Kidney (tissue), 14 donors: ENCODE measurements around the gene TCIRG1. TPM values are rescaled to one million over a fixed set of nuclear protein-coding genes. Genes with fewer than 3 reads are reported as not detected.

Experiments
- DNase-seq, 5 donors: peaks; one replicate each; pipeline ENCODE4 v3.0.0-alpha.2; 2013 to 2020
- FAIRE-seq: peaks from 2 replicates; lab custom pipeline; 2012; peaks lifted over from hg19 to GRCh38; lab: Jason Lieb, UNC
- H3K27ac ChIP-seq, 2 donors: one replicate each; pipeline ENCODE4 v1.7.0; 2013; ENCODE audit warnings: low read depth in 2 of 2, low read length in 2 of 2, inconsistent platforms in 1 of 2
- H3K27me3 ChIP-seq: one replicate; pipeline ENCODE4 v1.7.1; 2013; ENCODE audit warnings: low read length, inconsistent platforms; ENCODE audit not compliant: control insufficient read depth, insufficient read depth
- H3K36me3 ChIP-seq, 3 donors: one replicate each; pipeline versions ENCODE4 v1.7.0 to v1.7.1; 2013; ENCODE audit warnings: low read length in 3 of 3, control low read depth in 1 of 3, inconsistent platforms in 1 of 3; ENCODE audit not compliant: insufficient read depth in 3 of 3, control insufficient read depth in 2 of 3
- H3K4me1 ChIP-seq, 3 donors: one replicate each; pipeline versions ENCODE4 v1.7.0 to v1.7.1; 2013; ENCODE audit warnings: low read length in 3 of 3, inconsistent platforms in 1 of 3, low read depth in 1 of 3; ENCODE audit not compliant: control insufficient read depth in 2 of 3, insufficient read depth in 2 of 3
- H3K4me3 ChIP-seq, 3 donors: one replicate each; pipeline versions ENCODE4 v1.7.0 to v1.8.1; 2013; ENCODE audit warnings: low read length in 3 of 3, control low read depth in 1 of 3, inconsistent platforms in 1 of 3
- H3K9ac ChIP-seq, 3 donors: one replicate each; pipeline versions ENCODE4 v1.7.0 to v1.7.1; 2013; ENCODE audit warnings: low read length in 3 of 3, control low read depth in 1 of 3, inconsistent platforms in 1 of 3
- H3K9me3 ChIP-seq, 3 donors: one replicate each; pipeline versions ENCODE4 v1.7.0 to v1.7.1; 2013; ENCODE audit warnings: low read length in 3 of 3, control low read depth in 1 of 3, inconsistent platforms in 1 of 3; ENCODE audit not compliant: control insufficient read depth in 2 of 3, insufficient read depth in 1 of 3
- CTCF ChIP-seq: IDR thresholded peaks from 3 replicates; pipeline ENCODE4 v1.5.1; 2012; ENCODE audit warnings: mild to moderate bottlenecking, moderate library complexity, borderline replicate concordance; ENCODE audit not compliant: insufficient read depth; ENCODE audit errors: extremely low read depth
- intact Hi-C: fragments of 100-400 bp; cut with DNase I; formaldehyde crosslinking; loops from one replicate; pipeline ENCODE4 v1.11.1; 2022
- polyA plus RNA-seq: library from polyadenylated mRNA; stranded (reverse); fragments of 350-450 nt; fragmentation: Illumina TruSeq; extraction: RNeasy Lipid Tissue Mini Kit (QIAGEN cat#74804); gene quantifications from one replicate; pipeline ENCODE4 v1.2.3, GENCODE V29; 2014; ENCODE audit warnings: low read depth, low replicate concordance; ENCODE audit not compliant: insufficient read depth
- total RNA-seq: library from RNA; stranded (reverse); fragmentation: NEBNext Ultra II Directional; extraction: Animal tissue kit (Norgen Biotek cat#: 25700); gene quantifications from one replicate; pipeline ENCODE4 v1.2.1, GENCODE V29; 2021
- donor health status: control.
- donor health status: control.
- donor health status: control.
- donor health status: control.
- donor health status: control.
- donor health status: DM: yes; HTN: yes; CAD: no.
- donor health status: Normal renal cell carcinoma (clear cell type).

The TCIRG1 gene
- total and polyA plus RNA-seq, 2 donors from 2014 or later = 36.3 to 97.1 TPM

- Histone ChIP-seq H3K9me3 (no peaks in the 10 kb centered on the region), H3K4me1 (peaks cover 0 to 31% (median 12%) of the 10 kb centered on the region in 3 donors), H3K4me3 (no peak overlapping the region), H3K27me3 (no peaks in the 10 kb centered on the region), H3K36me3 (no peaks in the 10 kb centered on the region), H3K9ac (no peak overlapping the region), H3K27ac (no peak overlapping the region)
- intact Hi-C loops = no loop called here
- TF ChIP-seq CTCF = no peak
- FAIRE-seq = no peak
- DNase-seq = no peak
These were observed 22.5 kb upstream of the TCIRG1 start for GRCh38 chr11:68016161-68016903.

DNA sequence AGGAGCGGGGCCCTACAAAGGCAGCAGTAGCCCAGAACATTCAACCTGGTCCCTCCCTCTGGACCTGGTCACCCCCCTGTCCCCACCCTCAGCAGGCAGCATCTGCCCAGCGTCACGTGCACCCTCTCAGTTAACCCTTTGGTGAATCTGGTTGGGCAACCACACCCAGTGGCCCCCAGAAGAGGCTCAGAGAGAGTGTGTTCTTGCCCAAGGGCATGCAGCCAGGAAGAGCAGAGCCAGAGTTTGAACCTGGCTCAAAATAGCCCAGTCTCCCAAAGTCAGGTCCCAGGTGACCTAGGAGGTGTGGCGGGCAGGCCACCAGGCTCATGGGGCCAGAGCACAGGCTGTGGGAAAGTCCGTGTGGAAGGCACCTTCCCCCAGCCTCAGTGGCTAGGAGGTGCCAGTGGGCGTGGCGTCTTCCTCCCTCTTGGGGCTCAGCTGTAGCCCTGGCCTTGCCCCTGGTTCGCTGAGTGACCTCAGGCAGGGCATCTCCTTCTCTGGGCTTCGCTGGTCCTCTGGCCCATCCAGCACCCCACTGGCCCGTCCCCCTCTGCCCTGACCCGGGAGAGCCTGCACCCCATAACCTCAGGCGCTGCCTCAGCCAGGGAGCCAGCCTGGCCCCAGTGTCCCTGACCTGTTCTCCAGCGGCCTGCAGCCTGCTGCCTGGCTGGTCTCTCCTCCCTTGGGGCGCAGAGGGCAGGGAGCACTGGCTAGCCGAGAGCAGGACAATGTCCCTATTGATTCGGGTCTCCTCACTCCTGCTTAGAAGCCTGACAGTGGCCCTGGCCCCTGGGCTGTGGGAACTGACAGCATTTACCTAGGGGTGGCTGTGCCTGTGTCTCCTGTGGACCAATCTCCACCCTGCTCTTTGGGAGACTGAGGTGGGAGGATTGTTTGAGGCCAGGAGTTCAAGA is 21.7 kb upstream of the TCIRG1 start:
- peaks cover 0 to 26% (median 5%) of the 10 kb centered on the region in 3 donors for H3K4me1 ChIP-seq
- no peak overlapping the region for H3K4me3 ChIP-seq
- TF ChIP-seq CTCF = no peak
- intact Hi-C loops = no loop called here
- no peaks in the 10 kb centered on the region for H3K36me3 ChIP-seq
- no peak overlapping the region for H3K27ac ChIP-seq
- no peaks in the 10 kb centered on the region for H3K27me3 ChIP-seq
- DNase-seq (no peak), FAIRE-seq (no peak)
- H3K9ac ChIP-seq = no peak overlapping the region
- H3K9me3 ChIP-seq = no peaks in the 10 kb centered on the region

- FAIRE-seq = no peak
- intact Hi-C loops = no loop called here
- Histone ChIP-seq H3K4me1 (peaks cover 0 to 16% (median 0%) of the 10 kb centered on the region in 3 donors), H3K9me3 (no peaks in the 10 kb centered on the region), H3K9ac (no peak overlapping the region), H3K27me3 (no peaks in the 10 kb centered on the region), H3K27ac (no peak overlapping the region), H3K4me3 (no peak overlapping the region), H3K36me3 (no peaks in the 10 kb centered on the region)
- DNase-seq = no peak
- TF ChIP-seq CTCF = no peak
These were observed 20.7 kb upstream of the TCIRG1 start for GRCh38 chr11:68017980-68018729.
